GDM1 (cell line): ENCODE results near the gene WSCD2.

Source experiments
- DNase-seq: peaks from one replicate; lab custom pipeline; 2025; lab: John Stamatoyannopoulos, UW

WSCD2 gene

DNA sequence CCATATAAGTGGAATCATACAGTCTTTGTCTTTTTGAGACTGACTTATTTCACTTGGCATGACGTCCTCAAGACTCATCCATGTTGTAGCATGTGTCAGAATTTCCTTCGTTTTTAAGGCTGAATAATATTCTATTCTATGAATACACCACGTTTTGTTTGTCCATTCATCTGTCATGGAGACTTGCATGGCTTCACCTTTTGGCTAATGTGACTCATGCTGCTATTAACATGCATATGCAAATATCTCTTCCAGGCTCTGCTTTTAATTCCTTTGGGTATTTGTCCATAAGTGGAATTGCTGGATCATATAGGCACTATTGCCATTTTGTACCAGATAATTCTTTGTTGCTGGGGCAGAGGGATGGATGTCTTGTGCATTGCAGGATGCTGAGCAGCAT is 19.6 kb upstream of the WSCD2 start:
- DNase-seq, result no peak

DNA sequence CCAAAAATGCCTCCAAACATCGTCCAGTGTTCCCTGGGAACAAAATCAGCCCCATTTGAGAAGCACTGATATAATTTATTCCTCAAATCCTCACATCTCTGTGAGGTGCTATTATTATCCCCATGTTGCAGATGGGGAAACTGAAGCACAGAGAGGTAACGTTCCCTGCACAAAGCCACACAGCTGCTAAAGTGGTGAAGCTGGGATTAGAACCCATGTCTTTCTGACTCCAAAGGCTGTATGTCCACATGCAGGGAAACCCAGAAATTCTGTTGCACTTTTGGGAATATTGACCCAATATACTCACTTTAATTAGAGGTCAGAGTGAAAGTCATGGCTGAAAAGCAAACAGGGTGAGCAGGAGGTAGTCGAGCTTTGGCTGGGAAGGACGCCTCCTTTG is 19.1 kb upstream of the WSCD2 start:
- no peak for DNase-seq

DNA sequence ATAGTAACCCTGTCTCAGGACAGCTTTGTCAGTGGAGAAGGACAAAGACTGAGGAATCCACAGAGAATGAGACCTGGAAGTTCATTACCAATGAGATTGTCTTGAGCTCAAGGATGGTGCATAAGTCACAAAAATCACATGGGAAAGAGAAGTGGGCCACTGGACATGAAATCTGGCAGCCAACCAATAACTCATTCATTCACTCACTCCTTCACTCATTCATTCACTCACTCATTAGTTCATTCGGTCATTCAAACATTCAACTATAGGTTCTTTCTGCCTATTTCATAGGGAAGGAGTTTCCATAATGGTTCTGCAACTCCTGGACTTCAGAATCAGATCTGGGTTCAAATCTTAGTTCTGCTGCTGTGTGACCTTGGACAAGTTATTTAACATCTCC is 18.2 kb upstream of the WSCD2 start:
- no peak for DNase-seq

DNA sequence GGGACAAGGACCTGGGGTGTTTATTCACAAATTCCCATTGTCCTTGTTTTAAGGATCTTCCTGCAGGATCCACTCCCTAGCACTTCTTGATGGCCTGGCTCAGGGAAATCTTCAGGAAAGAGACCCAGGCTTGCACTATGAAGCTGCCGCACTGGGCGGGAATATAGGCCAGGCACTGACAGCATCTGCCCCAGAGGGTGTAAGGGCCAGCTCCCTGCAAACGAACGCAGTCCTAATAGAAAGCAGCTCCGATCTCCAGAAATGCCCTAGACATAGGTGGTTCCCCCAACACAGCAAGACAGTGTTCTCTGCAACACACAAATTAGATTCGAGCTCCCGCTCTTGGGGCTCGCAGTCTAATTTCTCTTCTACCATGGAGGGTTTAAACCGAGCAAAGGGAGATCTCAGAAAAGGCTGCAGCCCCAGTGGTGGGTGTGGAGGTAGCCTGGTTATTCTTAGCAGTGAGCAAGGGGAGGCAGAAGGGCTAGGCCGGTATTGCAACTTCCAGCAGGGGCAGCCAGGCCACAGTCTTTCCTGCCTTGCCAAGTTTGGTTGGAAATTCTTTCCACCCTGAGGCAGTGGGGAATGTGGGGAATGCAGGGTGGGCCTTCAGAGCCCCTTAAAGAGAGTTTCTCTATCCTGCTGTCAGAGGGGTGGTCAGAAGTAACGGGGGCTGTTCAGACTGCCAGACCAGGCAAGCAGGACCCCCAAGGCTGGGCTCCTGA is 16.1 kb upstream of the WSCD2 start:
- no peak for DNase-seq

DNA sequence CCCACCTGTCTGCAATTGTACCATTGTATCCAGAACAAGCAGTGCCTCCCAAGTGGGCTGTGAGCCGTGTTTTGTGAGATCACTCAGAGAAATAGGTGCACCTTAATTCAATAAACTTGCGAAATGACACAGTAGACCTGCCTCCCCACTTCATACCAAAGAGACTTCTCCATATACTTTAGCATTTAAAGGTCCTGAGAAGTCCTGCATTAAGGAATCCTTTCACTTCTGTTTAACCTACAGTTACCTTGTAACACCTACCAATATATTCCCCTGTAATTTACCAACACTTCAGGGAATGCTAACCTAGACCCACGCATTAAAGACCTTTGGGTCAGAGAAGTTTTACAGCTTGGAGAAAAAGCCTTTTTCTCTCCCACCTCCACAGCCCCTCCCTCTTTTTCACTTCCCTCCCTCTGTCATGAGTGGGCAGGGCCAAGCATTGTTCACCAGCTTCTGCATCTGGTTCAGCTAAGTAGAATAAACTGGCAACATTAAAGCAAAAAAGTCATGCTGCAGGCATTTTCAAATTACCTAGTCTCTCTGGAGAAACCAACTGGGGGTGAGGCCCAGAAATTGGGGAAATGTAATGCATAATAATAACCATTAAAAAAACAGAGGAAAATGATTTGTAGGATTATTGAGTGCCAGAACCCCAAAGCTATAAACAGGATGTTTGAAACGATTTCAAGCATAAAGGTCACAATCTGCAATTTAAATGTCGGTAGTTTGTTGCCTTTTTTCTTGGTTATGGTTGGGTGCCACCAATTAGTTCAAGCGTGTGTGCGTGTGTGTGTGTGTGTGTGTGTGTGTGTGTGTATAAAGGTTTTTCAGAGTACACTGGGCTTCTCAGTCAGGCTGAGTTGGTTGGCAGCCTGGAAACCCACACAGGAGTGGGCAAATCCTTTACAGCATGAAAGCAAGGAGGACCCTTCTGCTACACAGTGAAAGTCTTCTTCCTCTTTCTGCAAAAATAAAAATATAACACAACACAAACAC is 13.7 kb upstream of the WSCD2 start:
- DNase-seq, result no peak

DNA sequence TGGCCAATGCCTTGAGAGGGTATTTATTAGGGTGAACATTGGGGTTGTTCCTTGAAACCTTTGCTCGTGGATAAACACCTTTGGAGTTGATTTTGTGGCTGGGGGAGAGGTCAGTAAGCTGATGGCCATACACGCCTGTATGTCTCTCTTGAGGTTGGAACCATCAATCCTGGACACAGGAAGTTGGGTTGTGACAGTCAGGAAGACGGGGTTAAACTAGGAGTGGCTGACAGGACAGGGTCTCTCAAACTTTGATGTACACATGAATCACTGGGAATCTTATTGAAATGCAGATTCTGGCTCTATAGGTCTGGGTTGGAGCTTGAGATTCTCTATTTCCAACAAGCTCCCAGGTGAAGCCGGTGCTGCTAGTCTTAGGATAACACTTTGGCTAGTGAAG is 12.8 kb upstream of the WSCD2 start:
- DNase-seq, result no peak

DNA sequence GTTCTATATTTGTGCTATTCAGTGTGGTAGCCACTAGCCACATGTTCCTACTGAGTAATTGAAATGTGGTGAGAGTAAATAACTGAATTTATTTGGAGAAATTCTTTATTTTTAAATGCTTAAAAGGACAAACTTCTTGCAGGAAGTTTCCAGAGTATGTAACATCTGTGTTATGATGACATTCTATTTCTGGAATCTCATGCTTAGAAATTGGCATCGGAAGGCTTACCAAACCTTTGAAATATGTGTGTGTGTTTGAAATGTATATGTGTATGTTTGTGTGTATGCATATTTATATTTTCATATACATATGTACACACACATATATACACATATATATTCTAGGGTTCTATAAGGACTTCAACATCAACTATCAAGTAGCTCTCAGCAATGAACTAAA is 12.4 kb upstream of the WSCD2 start:
- no peak for DNase-seq

DNA sequence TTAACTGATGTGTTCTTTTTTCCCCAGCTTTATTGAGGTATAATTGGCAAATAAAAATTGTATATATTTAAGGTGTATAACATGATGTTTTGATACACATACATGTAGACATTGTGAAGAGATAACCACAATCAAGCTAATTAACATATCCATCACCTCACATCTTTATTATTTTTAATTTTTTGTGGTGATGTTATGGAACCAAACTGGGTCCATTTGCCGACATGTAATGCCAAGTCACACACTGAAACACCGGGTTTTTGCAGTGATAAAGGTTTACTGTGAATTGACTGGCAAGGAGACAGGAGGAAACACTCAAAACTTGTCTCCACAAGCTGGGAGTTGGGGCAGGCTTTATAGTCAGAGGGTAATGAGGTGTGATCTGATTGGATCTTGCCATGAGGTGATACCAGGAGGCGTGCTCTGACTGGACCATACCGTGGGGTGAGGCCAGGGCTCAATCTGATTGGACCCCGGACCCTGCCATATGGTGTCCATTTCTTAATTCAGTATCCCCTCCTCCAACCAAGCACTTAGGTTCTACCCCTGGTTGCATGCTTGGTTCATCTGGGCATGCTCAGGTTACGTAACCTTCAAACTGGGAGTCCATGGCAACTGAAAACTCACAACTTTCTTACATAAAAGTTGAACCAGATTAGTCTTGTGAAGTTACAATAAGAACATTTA is 11.8 kb upstream of the WSCD2 start:
- no peak for DNase-seq

DNA sequence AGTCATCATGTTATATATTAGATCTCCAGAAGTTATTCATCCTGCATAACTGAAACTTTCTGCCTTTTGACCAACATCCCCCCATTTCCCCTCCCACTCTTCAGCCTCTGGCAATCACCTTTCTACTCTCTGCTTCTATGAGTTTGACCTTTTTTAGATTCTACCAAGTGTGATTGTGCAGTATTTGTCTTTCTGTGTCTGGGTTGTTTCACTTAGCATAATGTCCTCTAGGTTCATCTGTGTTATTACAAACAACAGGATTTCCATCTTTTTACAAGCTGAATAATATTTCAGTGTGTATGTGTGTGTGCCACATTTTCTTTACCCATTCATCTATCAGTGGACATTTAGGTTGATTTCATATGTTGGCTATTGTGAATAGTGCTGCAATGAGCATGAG is 11.2 kb upstream of the WSCD2 start:
- DNase-seq, result no peak

DNA sequence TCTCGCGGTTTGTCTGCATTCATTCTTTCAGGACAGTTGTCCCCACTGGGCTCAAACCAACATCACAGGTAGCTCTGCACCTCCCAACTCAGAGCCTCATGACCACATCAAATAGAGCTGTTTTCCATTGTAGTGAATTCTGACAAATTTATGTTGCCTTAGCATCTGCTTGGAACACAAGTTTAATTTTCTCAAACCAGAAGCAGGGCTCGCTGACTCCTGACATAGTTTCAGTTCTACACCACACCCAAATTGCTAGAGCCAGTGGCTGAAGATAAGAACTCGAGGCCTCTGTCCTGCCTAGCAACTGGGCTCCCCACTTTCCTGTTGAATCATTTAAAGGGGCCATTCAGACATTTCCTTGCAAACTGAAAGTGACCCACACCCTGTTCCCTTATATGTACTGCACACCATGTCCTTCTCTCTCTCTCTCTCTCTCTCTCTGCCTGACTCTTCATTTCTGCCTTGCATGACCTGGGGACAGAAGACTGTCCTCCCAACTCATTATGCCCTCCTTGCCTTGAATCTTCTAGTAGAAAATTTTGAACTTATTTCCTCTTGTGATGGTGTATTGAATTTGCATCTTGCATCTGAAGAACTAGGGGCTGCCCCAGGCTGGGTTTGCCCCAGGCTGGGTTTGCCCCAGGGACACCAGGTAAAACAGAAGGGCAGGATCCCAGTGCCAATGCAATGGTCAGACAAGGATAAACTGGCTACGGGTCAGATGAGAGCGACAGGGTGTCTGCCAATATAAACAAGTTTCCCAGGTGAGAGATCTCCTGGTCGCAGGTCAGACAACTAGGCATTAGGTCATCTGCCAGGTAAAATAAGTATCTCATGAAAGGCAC is 9.7 kb upstream of the WSCD2 start:
- no peak for DNase-seq

DNA sequence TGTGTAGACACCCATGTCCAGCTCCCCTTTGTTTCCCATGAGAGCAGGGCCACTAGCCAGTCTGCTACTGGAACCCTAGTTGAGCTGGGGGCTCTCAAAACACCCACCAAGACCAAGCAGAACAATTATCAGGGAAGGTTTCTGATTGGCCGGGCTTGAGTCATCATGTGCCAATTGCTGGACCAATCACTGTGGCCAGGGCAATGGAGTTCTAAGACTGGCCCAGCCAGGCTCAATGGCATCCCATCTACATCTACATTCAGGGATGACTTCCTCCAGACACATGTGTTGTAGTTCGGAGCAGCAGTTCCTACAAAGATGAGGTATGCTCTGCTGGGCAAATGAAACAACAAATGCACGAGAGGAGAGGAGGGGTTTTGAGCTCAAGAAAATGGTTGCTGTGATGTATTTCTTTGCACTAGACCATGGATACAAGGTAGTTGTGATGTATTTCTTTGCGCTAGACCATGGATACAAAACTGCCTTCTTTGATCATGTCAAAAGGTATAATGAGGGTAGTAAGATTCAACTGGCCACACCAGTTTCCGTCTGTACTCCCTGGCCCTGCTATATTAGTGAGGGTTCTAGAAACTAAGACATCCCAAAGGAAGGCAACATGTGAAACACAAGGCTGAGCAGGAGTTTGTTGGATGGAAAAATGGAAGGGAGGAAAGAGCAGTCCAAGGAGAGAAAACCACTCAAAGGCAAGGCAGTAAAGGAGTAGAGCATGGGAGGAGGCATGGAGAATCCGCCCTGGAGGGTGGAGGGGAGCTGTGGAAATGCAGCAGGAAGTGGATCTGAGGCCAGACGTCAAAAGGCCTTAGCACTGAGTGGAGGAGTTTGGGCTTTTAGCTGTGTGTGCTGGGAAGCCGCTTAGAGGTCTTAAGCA is 8.9 kb upstream of the WSCD2 start:
- no peak for DNase-seq

DNA sequence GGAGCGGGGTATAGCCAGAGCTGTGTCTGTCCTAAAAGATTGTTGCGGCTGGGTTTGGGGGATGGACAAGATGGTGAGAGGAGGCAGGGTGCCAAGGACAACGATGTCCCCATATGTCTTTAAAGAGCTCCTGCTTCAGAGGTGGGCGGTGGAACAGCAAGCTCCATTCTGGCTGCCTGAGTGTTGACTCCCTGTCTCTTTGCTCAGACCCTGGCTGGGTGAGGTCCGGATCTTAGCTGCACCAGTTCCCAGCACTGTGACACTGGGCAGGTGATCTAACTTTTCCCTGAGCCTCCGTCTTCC is 8.3 kb upstream of the WSCD2 start:
- DNase-seq, result no peak

DNA sequence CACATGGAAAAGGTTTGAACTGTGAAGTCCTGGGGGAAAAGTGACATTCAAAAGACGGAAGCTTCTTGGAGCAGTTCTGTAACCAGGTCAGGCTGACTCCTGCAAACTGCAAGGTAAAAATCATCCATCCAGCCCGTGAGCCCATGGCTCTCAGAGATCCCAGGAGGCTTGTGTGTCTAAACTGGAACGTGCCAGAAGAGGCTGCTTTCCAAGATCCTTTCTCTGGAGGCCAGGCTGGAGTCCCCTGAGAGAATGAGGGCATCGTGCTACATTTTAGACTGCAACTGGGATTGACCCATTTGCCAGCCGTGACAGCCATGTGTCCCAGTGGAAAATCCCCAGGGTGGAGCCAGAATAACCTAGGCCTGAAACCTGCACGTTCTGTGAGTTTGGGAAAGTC is 7.8 kb upstream of the WSCD2 start:
- DNase-seq, result no peak

DNA sequence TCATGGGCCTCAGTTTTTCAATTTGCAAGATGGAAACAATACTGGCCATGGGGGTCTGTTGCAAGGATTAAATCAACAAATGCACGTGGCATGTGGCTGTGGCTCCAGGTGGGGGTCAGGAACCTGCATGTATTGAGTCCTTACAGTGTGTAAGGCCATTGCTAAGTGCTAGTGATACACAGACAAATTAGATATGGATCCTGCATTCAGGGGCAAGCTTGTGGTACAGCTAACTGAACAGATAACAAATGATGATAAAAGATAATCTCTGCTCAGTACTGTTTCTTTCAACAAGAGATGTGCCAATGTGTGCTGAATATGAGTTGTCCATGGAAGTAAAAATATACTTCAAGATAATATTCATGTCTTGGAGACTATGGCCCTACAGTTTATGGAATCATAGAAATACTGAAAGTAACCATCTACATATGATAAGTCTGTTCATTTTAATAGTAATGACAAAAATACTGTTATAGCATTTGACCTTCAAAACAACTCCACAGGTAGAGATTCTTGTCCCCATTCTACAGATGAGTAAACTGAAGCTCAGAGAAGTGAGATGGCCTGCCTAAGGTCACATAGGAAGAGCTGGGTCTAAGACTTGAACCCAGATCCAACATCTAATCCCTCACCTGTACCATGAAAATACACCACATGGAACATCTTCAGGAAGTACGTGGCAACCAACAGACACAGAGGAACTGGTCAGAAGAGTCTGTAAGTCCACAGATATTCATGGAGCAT is 7.2 kb upstream of the WSCD2 start:
- no peak for DNase-seq

DNA sequence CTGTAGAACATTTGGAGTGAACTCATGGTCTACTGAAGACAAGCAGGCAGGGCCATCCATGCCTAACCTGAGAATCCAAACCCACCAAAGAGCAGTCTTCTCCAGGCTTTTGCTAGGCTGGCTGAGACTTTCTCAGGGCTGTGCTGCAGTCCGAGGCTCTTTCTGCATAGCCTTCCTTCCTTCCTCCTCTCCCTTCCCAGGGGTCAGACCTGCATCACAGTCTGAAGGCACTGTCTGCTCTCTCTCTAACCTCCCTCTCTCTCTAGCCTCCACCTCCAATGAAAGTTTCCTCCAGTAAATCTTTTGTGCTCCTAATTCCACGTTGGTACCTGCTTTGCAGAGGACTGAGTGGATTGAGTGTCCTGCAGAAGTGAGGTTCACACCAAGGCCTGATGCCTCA is 6.4 kb upstream of the WSCD2 start:
- no peak for DNase-seq

DNA sequence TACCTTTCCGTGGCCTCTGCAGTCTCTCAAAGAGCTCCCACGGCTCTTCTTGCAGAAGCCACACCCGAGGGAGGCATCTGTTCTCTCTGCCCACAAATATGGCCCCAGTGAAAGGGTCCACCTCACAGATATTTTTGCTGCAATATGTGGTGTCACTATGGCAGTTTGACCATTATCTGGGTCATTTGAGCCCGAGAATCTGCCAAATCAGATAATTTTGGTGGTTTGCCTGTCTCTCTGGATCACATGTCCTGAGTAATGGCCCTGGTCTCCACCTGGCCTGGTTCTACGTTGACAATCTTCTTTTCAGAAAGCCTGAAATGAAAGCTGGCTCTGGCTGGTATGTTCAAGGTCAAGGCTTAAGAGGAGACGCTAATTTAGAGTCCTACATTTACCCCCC is 5.7 kb upstream of the WSCD2 start:
- no peak for DNase-seq

DNA sequence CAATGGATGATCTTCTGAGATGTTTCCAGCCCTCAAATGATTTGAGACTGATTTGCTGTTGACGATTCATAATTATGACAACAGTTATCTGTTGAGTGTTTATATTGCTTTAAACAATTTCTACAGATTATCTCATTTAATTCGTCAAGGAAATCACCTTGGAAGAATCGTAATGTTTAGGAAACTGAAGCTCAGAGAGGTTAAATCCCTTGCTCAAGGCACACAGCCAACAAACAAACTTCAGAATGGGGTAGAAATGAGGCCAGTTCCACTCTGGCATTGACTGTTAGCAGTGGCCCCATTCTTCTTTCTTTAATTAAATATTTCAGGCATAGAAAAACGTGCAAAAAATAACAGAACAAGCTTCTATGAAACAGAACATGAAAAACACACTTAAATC is 4.0 kb upstream of the WSCD2 start:
- no peak for DNase-seq

DNA sequence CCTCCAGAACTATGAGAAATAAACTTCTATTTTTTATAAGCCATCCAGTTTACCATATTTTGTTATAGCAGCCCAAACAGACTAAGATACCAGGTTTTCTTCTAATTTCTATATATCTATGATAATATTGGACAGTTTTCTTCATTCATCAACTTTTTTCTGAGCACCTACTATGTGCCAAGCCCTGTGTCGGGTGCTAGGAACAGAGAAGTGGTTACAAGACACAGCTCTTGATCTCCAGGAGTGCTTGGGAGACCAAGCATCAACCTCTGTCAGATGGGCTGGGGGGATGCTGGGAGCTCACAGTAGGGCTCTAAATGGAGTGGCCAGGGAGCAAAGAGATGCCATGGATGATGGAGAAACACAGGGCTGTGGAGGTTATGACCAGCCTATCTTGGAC is 2.9 kb upstream of the WSCD2 start:
- DNase-seq, result no peak

DNA sequence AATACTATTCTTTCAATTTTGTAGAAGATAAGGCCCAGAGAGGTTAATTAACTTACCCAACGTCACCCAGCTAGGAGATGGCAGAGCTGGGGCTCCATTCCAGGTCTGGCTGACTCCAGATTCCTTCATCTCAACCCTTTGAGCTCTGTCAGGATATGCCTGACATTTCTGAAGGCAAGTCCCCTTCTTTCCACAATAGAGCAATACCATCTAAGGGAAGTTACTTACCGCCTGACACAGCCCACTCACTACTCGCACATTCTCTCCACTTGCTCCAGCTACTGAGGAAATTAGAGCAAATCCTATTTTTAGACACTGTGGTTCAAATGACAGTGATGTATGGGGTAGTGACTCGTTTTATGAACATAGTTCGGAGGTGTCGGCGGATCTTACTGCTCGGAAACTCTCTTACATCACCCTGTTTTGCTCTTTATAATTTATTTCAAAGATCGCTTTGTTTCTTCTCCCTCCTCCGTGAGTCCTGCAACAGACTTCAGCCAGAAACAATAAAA is 2.0 kb upstream of the WSCD2 start:
- DNase-seq, result no peak

DNA sequence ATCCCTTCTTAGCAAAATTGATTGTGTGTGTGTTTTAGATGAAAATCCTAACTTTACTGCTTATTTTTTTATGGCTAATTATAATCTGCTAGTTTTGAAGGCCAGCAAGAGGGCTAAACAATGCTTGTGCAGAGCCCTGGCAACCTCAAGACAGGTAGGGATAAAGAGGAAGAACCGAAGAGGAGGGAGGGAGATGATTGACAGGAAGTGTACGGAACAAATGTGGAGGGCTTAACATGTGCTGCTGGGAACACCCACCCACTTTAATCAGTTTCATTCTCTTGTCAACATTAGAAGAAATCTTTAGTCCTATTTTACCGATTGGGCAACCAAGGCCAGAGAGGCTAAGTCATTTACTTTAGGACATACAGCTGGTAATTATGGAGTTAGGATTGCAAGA is 1.4 kb upstream of the WSCD2 start:
- no peak for DNase-seq
